Upper lobe of left lung (tissue), 4 donors: ENCODE data around the gene CCDC192.

Source experiments
- POLR2A ChIP-seq, 4 donors: fragments of 450-650 bp; IDR thresholded peaks; one replicate each; pipeline ENCODE4 v1.5.1; 2016 to 2017; ENCODE audit warnings: antibody characterized with exemption in 4 of 4, mild to moderate bottlenecking in 2 of 4
- TF ChIP-seq, protein P1 (sequence below), 6 experiments: fragments of 450-650 bp in 4 of 6; fragments of 200-600 bp in 2 of 6; sonication (generic) in 2 of 6; IDR thresholded peaks; one replicate each; pipeline ENCODE4 v1.5.1; 2016 to 2019; ENCODE audit warnings: antibody characterized with exemption in 6 of 6

DNA sequence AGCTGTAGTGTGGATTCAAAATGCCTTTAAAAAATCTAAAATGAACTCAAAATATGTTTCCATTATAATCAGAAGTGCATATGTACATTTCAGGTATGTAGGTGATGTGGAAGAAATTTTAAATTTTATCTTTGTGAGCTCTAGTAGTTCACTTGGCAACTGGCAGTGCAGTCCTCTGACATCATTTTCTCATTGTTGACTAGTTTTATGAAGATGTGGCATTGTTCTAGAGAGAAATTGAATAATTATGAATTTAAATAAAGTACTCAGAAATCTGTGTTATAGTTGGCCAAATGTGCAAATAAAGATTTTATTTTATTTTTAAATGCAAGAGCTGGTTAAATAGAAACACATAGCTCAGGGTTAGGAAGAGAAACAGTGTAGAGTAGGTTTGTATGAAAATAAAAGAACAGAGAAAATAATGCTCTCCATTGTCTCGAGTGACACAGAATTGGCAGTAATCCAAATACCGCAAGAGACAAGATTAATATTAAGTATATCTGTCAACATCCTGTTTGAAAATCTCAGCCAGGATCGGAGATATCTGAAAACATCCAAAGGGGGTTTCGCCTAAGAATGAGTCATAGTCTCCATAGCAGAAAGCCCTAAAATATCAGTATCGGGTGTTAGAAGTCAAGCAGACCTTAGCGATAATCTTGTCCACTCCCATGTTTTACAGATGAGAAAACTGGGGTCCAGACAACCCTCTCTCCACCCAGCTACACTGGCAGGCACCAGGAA lies 189.4 kb downstream of the CCDC192 start:
- TF ChIP-seq, protein P1, sequence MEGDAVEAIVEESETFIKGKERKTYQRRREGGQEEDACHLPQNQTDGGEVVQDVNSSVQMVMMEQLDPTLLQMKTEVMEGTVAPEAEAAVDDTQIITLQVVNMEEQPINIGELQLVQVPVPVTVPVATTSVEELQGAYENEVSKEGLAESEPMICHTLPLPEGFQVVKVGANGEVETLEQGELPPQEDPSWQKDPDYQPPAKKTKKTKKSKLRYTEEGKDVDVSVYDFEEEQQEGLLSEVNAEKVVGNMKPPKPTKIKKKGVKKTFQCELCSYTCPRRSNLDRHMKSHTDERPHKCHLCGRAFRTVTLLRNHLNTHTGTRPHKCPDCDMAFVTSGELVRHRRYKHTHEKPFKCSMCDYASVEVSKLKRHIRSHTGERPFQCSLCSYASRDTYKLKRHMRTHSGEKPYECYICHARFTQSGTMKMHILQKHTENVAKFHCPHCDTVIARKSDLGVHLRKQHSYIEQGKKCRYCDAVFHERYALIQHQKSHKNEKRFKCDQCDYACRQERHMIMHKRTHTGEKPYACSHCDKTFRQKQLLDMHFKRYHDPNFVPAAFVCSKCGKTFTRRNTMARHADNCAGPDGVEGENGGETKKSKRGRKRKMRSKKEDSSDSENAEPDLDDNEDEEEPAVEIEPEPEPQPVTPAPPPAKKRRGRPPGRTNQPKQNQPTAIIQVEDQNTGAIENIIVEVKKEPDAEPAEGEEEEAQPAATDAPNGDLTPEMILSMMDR (IDR thresholded peaks at IDR 0.05), result no peak
- no peak for TF ChIP-seq POLR2A (IDR thresholded peaks at IDR 0.05)
